ENCODE measurements around the gene CCDC178.

CCDC178 gene

DNA sequence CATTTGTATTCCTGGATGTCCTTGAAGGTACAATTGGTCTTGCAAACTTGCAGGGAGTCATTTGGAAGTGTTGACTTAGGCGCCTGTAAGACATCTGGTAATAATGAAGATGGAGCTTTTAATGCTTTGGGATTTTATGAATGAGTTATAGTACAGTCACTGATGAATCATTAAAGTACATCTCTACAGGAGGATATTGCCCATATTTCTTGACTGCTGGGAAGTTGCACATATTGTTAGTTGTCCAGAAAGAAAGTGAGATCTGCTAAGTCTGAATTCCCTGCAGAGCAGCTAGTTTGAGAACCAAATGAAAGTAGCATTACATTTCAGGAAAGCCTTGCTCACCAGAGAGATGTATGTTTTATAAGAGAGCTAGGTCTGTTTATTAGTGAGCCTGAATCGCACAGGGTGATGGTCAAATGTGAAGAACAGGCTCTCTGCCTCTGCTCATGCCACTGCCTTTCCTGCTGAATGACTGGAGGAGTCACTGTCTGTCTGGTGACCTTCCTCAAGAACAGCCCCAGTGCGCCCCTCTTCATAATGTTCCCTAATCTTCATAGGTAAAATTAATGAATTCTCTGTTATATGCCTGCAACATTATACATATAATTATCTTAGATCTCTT is 528.7 kb downstream of the CCDC178 start:
- TF ChIP-seq, protein P1, sequence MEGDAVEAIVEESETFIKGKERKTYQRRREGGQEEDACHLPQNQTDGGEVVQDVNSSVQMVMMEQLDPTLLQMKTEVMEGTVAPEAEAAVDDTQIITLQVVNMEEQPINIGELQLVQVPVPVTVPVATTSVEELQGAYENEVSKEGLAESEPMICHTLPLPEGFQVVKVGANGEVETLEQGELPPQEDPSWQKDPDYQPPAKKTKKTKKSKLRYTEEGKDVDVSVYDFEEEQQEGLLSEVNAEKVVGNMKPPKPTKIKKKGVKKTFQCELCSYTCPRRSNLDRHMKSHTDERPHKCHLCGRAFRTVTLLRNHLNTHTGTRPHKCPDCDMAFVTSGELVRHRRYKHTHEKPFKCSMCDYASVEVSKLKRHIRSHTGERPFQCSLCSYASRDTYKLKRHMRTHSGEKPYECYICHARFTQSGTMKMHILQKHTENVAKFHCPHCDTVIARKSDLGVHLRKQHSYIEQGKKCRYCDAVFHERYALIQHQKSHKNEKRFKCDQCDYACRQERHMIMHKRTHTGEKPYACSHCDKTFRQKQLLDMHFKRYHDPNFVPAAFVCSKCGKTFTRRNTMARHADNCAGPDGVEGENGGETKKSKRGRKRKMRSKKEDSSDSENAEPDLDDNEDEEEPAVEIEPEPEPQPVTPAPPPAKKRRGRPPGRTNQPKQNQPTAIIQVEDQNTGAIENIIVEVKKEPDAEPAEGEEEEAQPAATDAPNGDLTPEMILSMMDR (IDR thresholded peaks at IDR 0.05; ENCODE audit: low read depth, low read length), result no peak

DNA sequence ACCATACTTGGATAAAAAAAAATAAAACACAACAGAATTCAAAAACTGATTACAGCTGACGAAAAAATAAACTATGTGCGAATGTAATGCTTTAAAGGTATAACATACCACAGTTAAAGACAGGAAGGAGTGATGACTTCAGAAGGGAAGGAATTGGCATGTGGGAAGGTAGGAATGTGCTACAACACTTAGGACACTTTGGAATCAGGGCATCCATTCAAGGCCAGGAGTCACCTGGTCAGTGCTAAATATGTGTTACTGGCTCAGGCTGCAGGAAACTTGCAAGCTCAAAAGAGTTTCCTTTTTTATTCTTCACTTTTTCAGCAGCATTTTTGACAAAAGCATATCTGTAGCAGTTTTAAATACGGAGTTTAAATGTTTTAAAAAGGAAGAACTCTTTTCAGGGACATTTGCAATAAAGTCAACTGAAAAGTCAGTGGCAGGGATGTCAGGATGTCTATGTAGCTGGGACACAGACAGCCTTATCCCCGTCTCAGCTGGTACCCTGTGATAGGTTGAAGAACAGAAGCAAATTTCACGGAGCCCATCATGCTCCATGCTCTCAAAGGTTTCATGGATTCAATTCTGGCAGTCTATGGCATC is 529.7 kb downstream of the CCDC178 start:
- DNase-seq (ENCODE audit: extremely low read depth, low read depth), result no peak
- TF ChIP-seq, protein P1 (IDR thresholded peaks at IDR 0.05; ENCODE audit: low read depth, low read length), result no peak

More for the DNA sequence above, 528.7 kb downstream of the CCDC178 start:
- DNase-seq (ENCODE audit: extremely low read depth, low read depth), result no peak

DNA sequence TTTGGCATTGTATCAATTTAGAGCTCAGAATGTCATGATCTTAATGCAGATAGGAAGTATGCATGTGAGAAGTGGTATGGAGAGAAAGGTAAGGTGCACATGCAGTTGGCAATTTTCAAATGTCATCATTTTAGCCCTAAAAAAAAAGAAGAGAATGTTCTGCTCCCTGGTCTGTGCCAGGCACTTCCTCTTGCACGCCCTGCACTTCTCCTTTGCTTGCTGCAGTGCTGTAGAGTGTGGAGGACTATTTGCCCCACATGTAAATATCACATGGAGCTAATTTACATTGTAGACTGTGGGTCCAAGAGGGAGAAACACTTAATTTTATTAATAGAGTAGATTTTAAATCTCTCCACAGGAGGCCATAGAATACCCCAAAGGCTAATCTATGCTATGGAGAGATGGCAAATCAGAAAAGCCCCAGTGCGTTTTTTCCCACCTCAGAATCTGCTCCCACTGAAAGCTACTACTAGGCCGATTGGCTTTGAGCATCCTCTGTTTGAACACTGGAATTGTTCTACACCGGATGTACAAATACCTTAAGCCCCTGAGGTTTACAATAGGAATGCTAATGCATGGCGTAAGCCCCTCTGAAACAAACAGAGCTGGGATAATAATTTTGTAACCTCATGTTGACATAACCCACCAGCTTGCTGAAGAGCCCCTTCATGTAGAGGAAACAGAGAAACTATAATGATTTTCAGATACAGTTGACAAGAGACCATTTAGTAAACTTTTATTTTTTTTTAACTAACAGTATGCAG is 530.5 kb downstream of the CCDC178 start:
- DNase-seq (ENCODE audit: extremely low read depth, low read depth), result no peak

DNA sequence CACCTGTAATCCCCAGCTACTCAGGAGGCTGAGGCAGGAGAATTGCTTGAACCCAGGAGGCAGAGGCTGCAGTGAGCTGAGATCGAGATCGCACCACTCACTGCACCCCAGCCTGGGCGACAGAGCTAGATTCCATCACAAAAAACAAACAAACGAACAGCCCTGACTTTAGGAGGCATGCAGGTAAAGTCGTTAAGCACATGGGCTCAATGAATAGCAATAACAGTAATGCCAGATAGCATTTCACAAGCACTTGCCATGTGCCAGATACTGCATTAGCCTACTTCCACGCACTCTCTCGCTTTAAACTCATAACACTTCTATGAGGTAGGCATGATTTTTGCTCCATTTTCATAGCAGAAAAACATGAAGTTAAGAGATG is 532.1 kb downstream of the CCDC178 start:
- TF ChIP-seq, protein P1 (IDR thresholded peaks at IDR 0.05; ENCODE audit: low read depth, low read length), result no peak
- DNase-seq (ENCODE audit: extremely low read depth, low read depth), result no peak

More for the DNA sequence above, 530.5 kb downstream of the CCDC178 start:
- TF ChIP-seq, protein P1 (IDR thresholded peaks at IDR 0.05; ENCODE audit: low read depth, low read length), result no peak

DNA sequence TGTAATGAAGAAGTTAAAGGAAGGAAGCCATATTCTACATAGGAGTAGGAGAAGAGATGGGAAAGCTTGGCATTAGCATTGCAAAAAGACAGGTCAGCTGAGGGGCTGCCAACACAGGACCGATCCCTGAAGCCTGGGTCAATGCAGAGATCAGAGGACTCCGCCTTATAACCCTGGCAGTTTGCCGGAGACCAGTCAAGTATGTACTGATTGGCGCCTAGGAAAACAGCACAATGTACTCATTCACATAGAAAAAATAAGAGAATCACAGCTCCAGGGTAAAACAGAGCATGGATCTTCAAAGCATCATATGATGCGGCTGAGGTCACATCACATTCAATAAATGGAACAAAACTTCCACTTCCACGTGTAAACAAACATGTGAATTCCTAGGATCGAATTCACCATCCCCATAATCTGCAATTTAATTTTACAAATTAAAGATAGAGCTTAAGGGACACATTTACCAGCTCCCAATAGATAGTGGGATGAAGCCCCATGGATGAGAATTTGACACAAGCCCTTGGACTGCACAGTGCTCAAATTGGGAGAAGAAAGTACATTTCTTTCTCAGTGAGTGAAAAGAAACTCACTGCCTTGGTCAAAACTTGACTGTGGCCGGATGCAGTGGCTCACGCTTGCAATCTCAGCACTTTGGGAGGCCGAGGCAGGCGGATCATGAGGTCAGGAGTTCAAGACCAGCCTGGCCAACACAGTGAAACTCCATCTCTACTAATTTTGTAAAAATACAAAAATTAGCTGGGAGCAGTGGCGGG is 532.7 kb downstream of the CCDC178 start:
- DNase-seq (ENCODE audit: extremely low read depth, low read depth), result no peak
- TF ChIP-seq, protein P1 (IDR thresholded peaks at IDR 0.05; ENCODE audit: low read depth, low read length), result no peak

DNA sequence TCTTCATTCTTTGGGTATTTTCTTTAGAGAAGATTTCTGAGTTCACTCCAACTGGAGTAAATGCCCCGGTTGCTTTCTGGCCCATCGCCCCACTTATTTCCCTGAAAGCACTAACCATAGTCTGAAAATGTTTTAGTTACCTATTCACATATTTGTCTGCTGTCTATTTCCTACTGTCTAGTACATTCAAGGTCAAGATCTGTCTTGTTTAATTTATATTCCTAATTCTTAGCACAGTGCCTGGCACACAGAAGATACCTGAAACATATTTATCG is 533.3 kb downstream of the CCDC178 start:
- TF ChIP-seq, protein P1 (IDR thresholded peaks at IDR 0.05; ENCODE audit: low read depth, low read length), result no peak
- DNase-seq (ENCODE audit: extremely low read depth, low read depth), result no peak
